ENCODE results near the gene TCP11L1. TPM values are rescaled to one million over a fixed set of nuclear protein-coding genes. Genes with fewer than 3 reads are reported as not detected.

Gene TCP11L1
- total and polyA plus RNA-seq, 2 of the 8 experiments (the other 6 are each of a cell fraction or from before 2014, with no cell fraction given), result 10.9 to 23.1 TPM

DNA sequence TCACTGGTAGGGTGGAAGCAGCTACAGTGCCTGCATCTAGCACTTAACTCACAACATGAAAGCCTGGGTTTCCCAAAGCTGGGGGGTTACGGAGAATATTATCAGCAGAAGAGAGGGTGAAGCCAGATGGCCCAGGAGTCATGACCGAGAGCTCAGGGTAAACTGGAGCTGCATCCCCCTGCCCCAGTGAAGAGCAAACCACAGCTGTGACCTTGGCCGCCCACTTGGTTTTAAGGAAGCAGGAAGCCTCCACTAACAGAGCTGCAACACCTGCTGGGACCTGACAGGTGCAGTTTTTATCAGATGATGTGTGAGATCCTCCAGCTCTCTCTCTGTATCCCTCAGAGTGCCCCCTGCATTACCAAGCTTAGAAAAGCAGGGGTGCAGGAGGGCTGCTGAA, 20.9 kb downstream of the TCP11L1 start:
- ChIA-PET CTCF (ENCODE audit: partially characterized antibody) (interaction anchor here (0.5 to 1.7 kb wide), 11 partner anchors 9 to 319 kb away, joined by 3 to 4 read pairs (median 3); partner anchors contain the start of gene DEPDC7), POLR2A (ENCODE audit: partially characterized antibody) (interaction anchor here (0.9 to 1.2 kb wide), 2 partner anchors 36 to 91 kb away, joined by 3 read pairs; no protein-coding TSS in a partner anchor)
- DNase-seq (ENCODE audit: low read depth in 1 of 2, low spot score in 2 of 2), result no peak
- Histone ChIP-seq H2BK5ac (ENCODE audit: low read depth, low read length) (no peak overlapping the region), H2AK5ac (ENCODE audit: low read depth, low read length) (no peak overlapping the region), H4K5ac (ENCODE audit: insufficient read length, low read depth, low read length) (no peak overlapping the region), H3K27me3 (replicated peaks in 1 of 4; ENCODE audit: control insufficient read depth in 3 of 4, extremely low read depth in 1 of 4, insufficient read depth in 3 of 4, low read length in 3 of 4) (no peaks in the 10 kb centered on the region), H2BK15ac (ENCODE audit: low read length) (no peak overlapping the region), H3K36me3 (ENCODE audit: control insufficient read depth in 2 of 4, insufficient read depth in 4 of 4, low read length in 3 of 4) (peaks cover 3 to 32% (median 9%) of the 10 kb centered on the region in 4 experiments; a peak in 6 of 8 replicates), H3K18ac (ENCODE audit: extremely low read depth, low read length) (no peak overlapping the region), H3K79me2 (ENCODE audit: control insufficient read depth in 1 of 2, insufficient read depth in 2 of 2, low read length in 2 of 2) (no peaks in the 10 kb centered on the region), H3K23me2 (ENCODE audit: low read depth, low read length) (no peaks in the 10 kb centered on the region), H3K23ac (ENCODE audit: insufficient read length) (no peak overlapping the region), H3K79me1 (ENCODE audit: low read depth, low read length) (no peaks in the 10 kb centered on the region), H2BK12ac (ENCODE audit: low read depth, low read length) (no peak overlapping the region), H3K9ac (replicated peaks in 1 of 4; ENCODE audit: extremely low read depth in 1 of 4, low read depth in 3 of 4, low read length in 3 of 4) (no peak overlapping the region), H3K4me3 (ENCODE audit: extremely low read depth in 1 of 4, insufficient read depth in 2 of 4, low read depth in 3 of 4, low read length in 4 of 4) (no peak overlapping the region), H2BK20ac (ENCODE audit: low read length) (no peak overlapping the region), H3K9me3 (ENCODE audit: insufficient read depth in 2 of 2, low read depth in 1 of 2, low read length in 1 of 2) (no peaks in the 10 kb centered on the region), H3K14ac (ENCODE audit: insufficient read length) (no peak overlapping the region), H4K91ac (replicated peaks; ENCODE audit: insufficient read length, low read length) (no peak overlapping the region), H4K8ac (ENCODE audit: extremely low read depth, insufficient read depth, low read length) (no peak overlapping the region), H3K56ac (replicated peaks; ENCODE audit: insufficient read length, low read depth, low read length) (no peak overlapping the region), H3K27ac (ENCODE audit: low read depth, low read length) (no peak overlapping the region), H2BK120ac (replicated peaks; ENCODE audit: low read depth, low read length) (no peak overlapping the region), H3K4me1 (replicated peaks in 1 of 4; ENCODE audit: control insufficient read depth in 3 of 4, insufficient read depth in 4 of 4, low read length in 3 of 4) (no peaks in the 10 kb centered on the region), H3K4me2 (ENCODE audit: insufficient read depth in 1 of 2, low read depth in 2 of 2, low read length in 2 of 2) (no peak overlapping the region), H4K20me1 (replicated peaks in 1 of 2; ENCODE audit: control insufficient read depth in 1 of 2, insufficient read depth in 2 of 2, low read length in 2 of 2) (no peaks in the 10 kb centered on the region), H3K4ac (replicated peaks; ENCODE audit: insufficient read length, low read depth, low read length) (no peak overlapping the region), H2AFZ (ENCODE audit: low read length) (no peak overlapping the region)
- no peak for FAIRE-seq
- WGBS, 2 experiments (ENCODE audit: extremely low coverage in 1 of 2, insufficient coverage in 1 of 2, insufficient read length in 1 of 2, insufficient replicate concordance in 2 of 2, low coverage in 1 of 2, low lambda C conversion rate in 2 of 2, missing lambda C conversion rate in 1 of 2), result 88% methylated on average over 3 of the region's 3 CpGs; no CpG with 5 or more reads in 1 of the 2 experiments
- TF ChIP-seq EZH2 (IDR thresholded peaks at IDR 0.05; ENCODE audit: low read depth, low read length, severe bottlenecking) (no peak), SIN3A (conservative IDR thresholded peaks at IDR 0.05 in 1 of 2, IDR thresholded peaks at IDR 0.05 in 1 of 2; ENCODE audit: low read depth in 1 of 2, low read length in 2 of 2) (no peak), ATF3 (IDR thresholded peaks at IDR 0.05; ENCODE audit: insufficient read depth, low read depth, low read length) (no peak), HDAC2 (IDR thresholded peaks at IDR 0.05; ENCODE audit: borderline replicate concordance in 1 of 2, low read depth in 2 of 2, low read length in 2 of 2) (no peak), POLR2A (IDR thresholded peaks at IDR 0.05; ENCODE audit: control extremely low read depth in 1 of 2, low read depth in 2 of 2, low read length in 2 of 2) (no peak), CHD1 (IDR thresholded peaks at IDR 0.05; ENCODE audit: low read depth, low read length) (no peak), HDAC6 (IDR thresholded peaks at IDR 0.05; ENCODE audit: low read depth, low read length) (no peak)
